Breast epithelium (tissue), 3 donors: Measurements from ENCODE around the gene CTCF.

Experiments used
- CTCF ChIP-seq, 3 donors: fragments of 450-650 bp; IDR thresholded peaks; one replicate each; pipeline ENCODE4 v1.5.1; 2016 to 2017; ENCODE audit warnings: antibody characterized with exemption in 3 of 3, mild to moderate bottlenecking in 3 of 3, moderate library complexity in 3 of 3
- POLR2A ChIP-seq: fragments of 450-650 bp; IDR thresholded peaks from one replicate; pipeline ENCODE4 v1.6.1; 2016; ENCODE audit warnings: antibody characterized with exemption, mild to moderate bottlenecking, moderate library complexity
- POLR2AphosphoS5 ChIP-seq, 3 donors: sonication (generic); formaldehyde crosslinking; IDR thresholded peaks; one replicate each; pipeline ENCODE4 v1.6.1; 2017; ENCODE audit warnings: antibody characterized with exemption in 3 of 3

DNA sequence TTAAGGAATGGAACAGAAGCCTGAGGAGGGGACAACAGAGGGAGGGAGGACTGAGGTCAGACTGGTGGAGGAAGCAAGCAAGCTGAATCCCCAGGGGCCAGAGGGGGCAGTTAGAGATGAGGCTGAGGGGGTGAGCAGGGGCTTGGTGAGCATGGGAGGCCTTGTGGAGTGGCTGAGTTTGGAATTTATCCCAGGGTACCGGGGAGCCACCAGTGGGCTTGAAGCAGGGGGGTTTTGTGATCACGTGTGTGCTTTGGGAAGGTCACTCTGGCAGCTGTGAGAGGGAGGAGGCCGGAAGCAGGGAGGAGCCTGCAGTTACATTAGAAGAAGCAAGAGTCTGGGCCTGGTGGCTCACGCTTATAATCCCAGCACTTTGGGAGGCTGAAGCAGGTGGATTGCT, 9.8 kb upstream of the CTCF start:
- TF ChIP-seq CTCF (IDR thresholded peaks at IDR 0.05) (no peak), POLR2A (no peak), POLR2AphosphoS5 (IDR thresholded peaks at IDR 0.05) (no peak)
